HG03442 (cell line): ENCODE data around the gene MED27.

Experiments used
- ATAC-seq: cut with Tn5 transposase; IDR thresholded peaks from one replicate; pipeline ENCODE4 v1.9.1; 2021; ENCODE audit warnings: mild to moderate bottlenecking, moderate library complexity; ENCODE audit not compliant: unreplicated experiment

Gene MED27

DNA sequence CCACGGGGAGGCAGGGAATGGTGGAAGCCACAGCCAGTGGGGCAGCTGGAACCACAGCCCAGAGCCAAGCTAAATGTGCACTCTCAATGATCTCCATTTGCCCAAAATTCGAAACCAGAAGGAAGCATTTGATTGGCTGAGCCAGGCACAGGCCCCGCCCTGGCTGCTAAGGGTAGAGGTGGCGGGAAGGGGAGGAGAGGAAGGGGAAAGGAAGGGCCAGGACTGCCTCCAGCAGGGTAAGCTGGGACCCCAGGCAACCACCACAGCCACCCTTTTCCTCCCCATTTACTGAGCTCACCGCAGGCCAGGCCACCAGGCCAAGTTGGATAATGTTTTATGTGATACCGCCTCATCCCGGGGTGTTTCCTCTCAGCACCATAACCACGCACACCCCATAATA is 239.4 kb downstream of the MED27 start:
- no peak for ATAC-seq

DNA sequence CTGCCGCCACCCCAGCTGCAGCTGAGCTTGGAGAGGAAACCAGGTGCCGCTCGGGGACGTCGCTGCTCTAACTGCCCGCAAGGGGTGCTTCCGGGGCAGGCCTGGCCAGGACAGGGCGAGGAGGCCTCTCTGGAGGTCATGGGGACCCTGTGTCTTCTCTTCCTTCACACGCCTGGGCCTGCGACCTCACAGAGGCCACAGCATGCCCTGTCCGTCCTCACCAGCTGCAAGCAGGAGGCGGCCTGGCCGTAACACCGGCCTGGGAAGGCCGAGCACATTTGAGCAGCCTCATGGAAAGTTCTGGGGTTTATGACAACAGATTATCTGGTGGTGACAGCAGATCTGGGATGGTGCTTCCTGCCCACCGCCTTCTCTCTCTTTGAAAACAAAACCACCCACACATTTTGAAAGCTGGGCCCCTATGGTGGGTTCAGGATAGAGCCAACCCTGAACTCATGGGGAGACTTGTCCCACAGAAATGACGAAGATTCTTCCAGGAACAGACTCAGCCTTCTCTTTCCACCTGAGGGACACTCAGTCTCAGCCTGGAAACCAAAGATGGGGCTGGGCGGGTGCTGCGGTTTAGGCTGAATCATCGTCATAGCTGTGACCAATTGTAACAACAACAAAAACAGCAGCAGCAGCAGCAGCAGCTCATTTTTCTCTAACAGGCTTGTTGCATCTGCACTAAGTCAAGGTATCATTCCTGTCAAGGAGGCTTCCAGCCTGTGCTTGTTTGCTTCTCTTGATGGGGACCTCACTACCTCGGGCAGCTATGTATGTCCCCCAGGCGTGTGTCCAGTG is 240.2 kb downstream of the MED27 start:
- ATAC-seq = no peak

DNA sequence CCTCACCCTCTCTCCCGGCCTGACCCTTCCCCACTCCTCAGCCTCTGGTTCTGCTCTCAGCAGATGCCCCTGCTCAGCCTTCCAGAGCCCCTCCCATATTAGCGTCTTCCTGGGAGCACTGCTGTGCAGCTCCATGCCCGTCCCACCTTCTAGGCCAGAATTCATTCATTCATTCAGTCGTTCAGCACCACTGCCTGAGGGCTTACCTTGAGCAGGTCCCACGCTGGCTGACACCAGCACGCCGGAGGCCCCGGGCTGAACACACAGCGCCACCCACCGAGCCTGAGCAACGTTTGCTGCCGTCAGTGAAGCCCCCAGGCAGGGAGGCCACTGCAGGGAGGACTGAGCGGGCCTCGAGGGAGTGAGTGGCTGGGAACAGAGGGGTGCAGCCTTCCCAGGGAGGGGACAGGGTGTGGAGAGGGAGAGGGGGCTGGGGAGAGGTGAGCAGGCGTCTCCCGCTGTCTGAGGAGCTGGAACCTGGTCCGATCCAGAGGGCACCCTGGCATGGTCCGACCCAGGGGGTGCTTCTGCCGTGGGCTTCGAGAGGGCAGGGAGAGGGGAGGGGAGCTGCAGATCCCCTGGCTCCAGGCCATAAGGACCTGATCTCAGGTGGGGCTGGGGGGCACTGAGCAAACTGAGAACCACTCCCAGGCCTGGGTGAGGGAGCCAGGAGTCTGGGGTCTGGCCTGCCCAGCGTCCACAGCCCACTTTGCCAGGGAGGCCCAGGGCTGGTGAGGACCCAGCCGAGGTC is 241.0 kb downstream of the MED27 start:
- ATAC-seq = no peak

DNA sequence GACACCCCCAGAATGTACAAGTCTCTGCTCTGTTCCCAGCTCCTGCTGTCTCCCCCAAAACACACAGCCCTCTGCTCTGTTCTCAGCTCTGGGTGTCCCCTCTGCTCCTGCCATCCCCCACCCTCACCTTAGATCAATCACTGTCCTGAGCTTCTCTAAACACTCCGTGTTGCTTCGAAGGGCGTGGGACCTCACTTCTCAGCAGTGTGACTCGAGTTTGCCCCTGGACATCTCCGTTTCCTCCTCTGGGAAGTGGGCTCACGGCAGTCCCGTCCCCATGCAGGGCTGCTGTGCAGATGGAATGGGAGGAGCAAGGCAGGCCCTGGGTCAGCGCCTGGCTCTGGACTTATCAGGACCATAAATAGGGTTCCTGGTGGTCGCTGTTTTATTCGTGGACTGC is 241.8 kb downstream of the MED27 start:
- no peak for ATAC-seq

DNA sequence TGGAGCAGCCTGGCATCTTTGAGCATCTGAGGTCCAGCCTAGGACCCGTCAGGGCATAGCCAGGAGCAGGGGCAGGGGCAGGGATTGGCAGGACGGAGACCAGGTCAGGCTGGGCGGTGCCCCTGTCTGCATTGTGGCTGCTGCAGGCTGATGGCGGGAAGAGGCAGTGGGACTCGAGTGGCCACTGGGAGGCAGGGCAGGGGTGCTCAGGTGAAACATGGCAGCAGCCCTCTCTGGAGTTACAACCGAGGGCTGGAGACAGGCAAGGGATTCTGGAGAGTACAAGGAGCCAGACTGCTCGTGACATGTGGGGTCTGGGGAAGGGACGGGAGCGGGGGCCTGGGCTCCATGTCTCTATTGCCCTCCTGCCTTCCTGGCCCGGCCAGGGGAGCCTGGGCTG is 242.4 kb downstream of the MED27 start:
- no peak for ATAC-seq

DNA sequence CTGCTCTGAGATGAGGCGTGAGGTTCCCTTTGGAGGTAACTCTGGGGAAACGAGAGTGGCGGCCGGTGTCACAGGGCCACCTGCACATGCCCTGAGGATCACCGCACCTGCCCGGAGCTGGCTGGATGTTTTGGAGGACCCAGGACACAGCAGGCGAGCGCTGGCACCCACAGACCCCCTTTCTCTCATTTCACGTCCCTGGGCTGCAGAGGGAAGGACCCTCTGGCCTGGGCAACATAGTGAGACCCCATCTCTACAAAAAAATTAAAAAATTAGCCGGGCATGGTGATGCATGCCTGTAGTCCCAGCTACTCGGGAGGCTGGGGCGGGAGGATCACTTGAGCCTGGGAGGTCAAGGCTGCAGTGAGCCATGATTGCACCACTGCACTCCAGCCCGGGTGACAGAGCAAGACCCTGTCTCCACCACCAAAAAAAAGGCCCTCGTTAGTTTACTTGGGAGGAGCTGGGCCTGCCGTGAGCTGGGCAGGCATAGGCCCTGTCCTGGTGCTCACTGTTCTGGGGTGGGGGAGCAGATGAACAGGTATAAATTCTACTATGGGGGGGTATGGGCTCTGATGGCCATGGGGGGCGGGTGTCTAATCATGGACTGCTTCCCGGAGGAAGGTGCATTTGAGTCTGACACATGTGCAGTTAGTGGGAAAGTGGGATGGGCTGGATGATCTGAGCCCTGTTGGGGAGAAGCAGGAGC is 242.9 kb downstream of the MED27 start:
- no peak for ATAC-seq

DNA sequence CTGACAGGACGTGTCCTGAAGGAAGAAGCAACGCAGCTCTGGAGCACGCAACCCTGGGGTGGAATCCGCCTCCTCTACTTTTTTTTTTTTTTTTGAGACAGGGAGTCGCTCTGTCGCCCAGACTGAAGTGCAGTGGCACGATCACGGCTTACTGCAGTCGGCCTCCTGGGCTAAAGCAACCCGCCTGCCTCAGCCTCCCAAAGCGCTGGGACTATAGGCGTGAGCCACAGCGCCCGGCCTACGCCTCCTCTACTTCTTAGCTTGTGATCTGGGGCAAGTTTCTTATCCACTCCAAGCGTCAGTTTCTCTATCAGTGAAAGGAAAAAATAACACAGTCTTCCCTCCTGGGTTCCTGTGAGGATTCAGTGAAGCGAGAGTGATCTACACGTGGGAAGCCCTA is 243.6 kb downstream of the MED27 start:
- ATAC-seq = no peak

DNA sequence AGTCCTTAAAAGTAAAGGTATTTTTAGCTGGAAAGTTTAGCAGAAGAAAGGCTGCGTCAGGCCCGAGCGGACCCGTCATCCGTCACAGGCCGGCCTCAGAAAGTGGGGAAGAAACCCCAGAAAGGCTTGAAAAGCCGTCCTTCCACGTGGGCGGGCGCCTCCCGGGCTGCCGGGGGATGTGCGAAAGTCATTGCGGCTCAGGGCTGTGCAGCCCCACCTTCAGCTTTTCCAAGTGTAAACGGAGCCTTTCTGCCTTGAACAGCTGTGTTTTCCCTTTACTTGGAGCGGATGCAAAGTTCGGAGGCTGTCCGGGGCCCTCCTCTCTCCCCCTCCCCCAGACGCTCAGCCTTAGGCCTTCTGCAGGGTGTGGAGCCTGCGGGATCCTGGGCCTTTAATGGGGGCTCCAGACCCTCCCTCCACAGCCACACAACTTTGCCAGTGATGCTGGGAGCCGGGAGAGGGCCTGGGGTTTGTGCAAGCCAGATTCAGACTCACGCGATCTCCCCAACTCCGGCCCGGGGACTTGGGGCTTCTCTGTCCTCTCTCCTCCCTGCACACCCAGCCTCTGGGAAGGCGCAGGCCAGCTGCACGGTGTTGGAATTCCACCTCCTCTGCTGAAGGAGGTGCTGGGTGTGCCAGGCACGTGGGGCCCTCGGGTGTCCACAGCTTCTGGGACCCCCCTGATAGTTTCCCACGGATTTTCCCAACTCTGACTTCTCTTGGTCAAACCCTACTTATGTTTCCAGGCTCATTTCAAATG is 244.3 kb downstream of the MED27 start:
- ATAC-seq = no peak

DNA sequence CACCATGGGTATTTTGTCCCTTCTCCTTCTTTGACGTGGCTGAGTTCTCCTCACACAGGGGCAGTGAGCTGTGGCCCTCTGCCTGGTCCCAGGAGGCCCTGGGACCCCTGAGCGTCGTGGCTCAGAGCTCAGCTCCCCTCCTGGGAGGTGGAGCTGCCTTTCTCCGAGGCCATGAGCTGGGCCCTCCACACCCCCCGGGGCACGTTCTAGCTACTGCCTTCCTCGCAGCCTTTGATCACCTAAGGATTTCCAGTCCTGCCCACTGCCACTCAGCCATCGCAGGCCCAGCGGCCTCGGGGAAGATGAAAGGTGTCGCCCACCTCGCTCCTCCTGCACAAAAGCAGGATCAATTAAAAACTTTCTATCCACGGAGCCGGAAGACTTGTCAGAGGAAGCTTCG is 244.9 kb downstream of the MED27 start:
- no peak for ATAC-seq

DNA sequence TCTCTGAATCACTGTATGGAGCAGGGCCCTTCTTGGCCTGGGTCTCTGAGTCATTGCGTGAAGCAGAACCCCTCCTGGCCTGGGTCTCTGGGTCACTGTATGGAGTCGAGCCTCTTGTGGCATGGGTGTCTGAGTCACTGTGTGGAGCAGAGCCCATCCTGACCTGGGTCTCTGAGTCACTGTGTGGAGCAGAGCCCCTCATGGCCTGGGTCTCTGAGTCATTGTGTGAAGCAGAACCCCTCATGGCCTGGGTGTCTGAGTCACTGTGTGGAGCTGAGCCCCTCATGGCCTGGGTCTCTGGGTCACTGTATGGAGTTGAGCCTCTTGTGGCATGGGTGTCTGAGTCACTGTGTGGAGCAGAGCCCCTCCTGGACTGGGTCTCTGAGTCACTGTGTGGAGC is 245.8 kb downstream of the MED27 start:
- ATAC-seq = no peak

DNA sequence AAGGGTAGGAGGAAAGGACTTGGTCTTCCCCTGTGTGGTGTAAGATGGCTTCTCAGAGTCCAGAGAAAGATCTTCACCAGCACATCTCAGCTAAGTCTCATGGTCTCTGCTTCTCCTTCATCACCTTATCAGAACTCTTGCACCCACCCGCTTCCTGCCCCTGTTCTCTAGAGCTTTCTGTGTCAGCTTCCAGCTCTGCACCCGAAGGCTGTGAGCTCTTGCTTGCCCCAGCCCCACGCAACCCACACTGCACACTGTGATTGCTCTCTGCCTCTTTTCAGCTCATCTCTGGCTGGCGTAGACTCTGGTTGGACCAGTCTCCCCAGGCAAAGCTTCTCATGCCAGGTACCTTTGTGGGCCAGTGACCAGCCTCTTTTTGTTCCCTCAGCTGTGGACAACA is 246.6 kb downstream of the MED27 start:
- no peak for ATAC-seq

DNA sequence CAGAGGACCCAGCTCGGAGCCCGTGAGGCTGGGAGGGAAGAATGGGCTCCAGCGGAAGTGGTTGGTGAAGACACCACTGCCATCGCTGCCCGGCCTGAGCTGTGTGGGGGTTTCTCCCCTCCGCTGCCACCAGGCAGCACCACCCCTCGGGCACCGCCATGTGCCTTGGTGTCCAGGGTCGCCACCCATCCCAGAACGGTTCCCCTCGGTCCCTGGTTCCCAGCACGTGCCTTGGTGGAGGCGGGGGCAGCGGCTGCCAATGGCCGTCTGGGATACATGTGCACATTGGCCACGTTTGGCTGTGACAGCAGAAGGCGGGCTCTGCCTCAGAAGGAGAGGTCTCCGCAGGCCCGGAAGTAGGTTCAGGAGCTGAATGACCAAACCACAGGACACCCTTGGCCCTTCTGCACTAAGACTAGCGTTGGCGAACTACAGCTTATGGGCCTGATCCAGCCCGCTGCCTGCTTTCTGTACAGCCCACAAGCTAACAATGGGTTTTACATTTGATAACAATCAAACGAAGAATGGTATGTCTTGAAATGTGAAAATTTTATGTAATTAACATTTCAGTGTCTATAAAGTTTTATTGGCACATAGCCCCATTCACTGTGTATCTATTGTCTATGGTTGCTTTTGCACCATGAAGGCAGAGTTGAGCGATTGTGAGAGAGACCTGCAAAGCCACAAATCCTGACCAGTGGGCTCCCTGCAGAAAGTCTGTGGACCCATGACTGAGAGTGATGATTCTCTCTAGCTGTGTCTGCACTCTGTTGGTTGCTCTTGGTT is 248.1 kb downstream of the MED27 start:
- ATAC-seq = no peak

DNA sequence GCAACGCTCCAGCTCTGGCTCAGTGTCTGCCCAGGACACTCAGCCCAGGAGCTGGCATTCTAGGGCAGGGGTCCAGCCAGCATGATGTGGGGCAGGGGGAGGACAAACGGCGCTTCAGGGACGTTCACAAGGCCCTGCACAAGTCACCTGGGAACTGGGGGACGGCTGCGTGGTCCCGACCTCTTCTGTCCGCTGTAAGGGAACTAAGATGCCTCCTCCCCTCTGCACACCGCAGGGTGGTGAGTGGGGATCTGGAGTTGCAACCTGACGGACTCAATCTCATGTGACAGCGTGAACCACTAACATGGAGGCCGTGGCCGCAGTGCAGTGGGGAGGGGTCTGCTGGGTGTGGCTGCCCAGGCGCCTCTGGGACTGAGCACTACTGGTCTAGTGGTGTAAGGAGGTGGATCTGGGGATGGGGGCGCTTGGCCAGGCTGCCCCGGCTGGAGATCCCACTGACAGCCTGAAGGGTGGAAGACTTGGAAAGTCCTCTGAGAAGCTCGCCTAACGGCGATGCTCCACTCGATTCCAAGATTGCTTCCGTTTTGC is 251.8 kb downstream of the MED27 start:
- no peak for ATAC-seq

DNA sequence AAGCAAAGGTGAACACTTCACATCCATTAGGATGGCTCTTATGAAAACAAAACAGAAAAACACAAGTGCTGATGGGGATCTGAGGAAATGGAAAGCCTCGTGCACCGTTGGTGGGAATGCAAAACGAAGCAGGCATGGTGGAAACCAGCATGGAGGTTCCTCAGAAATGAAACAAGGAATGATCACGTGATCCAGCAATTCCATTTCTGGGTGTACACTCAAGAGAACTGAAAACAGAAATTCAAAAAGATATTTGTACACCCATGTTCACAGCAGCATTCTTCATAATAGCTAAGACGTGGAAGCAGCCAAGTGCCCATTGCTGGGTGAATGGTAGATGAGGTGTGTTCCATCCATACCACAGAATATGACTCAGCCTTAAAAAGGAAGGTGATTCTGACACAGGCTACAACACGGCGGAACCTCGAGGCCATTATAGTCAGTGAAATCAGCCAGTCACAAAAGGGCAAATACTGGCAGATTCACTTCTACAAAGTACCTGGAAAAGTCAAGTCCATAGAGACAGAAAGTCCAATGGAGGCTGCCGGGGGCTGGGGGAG is 252.6 kb downstream of the MED27 start:
- no peak for ATAC-seq

DNA sequence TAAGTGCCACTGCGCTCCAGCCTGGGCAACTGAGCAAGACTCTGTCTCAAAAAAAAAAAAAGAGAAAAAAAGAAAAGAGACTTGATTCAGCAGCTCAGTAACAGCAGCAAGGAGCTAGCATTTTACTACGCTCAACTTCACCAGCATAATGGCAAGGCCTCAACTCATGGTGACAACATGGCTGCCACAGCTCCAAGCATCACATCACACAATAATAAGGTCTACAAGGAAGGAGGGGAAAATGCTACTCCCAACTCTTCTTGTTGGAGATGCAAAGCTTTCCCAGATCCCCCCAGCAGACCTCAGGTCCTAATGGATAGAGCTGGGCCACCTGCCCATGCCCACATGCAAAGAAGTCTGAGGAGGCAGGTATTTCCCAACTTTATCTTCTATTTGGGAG is 253.6 kb downstream of the MED27 start:
- no peak for ATAC-seq

DNA sequence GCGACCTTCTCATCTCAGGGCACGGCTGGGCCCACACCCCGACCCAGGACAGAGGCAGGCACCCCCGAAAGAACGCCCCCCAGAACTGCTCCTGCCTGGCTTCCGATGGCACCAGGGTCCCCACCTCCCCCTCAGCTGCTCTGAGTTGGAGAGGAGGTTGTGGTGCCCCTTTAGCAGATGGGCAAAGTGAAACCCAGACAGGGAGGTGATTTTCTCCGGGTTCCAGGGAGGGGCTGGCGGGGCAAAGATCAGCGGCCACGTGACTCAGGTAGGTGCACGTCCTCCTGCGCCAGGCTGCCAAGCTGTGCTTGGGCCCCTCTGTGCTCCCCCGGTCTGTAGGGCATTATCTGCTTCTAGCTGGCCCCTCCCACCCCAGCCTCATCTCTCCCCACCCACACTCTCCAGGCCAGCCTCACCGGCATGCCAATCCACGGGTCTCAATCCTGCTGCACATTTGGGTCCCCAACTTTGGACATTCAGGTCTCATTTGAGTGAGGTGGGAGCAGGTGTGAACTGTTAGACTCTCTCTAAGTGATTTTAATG is 254.6 kb downstream of the MED27 start:
- no peak for ATAC-seq

DNA sequence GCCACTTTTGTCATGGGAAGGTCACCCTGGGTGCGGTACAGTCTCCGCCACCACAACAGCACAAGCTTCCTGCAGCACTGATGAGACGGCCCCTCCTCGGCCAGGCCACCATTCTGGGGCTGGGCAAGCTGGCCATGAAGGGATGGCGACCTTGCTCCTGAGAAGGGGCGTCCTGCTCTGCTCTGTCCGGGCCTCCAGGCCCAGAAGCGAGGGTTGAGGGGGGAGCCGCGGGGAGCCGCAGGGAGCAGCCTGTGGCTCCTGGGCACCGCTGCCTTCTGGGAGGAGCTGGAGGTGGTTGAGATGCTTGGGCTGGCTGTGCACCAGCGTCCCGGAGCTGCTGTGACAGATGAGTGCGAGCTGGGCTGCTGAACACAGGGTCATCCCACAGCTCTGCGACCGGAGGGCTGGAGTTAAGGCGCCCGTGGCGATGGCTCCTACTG is 255.5 kb downstream of the MED27 start:
- no peak for ATAC-seq

DNA sequence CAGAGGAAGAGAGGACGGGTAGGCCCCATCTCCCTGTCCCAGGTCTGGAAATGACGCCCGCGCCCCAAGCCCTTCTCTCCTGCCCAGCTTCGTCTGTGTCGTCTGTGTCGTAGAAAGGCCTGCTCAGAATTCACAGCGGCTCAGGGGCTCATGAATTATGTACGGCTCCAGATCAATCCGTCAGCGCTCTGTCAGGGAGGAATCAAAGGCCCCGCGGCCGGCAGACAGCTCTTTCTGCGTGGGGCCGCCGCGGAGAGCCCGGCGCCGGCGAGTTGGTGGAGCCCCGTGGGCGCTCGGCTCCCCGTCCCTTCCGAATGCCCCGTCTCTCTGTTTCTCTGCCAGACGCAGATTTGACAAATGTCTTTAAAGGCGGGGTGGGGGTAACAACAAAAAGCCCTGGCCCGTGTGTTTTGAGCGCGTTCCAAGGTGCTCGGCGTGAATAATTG is 255.9 kb downstream of the MED27 start:
- ATAC-seq = no peak

DNA sequence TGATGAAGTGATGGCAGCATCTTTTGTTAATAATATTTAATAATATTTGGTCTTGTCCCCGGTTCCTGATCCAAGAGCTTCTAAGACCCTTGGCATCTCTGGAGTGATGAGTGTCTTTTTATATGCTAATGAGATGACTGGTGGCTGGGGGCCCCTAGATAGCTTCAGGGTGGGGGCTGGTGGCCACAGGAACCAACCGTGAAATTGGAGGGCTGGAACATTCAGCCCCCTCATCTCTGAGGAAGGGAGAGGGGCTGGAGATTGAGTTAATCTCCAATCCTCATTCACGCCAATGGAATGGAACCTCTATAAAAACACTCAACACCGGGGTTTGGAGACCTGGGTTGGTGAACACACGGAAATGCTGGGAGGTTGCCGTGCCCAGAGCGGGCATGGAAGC is 261.6 kb downstream of the MED27 start:
- ATAC-seq = no peak
